WI38 (cell line): ENCODE data around the gene SCML2.

Experiments
- H3K4me3 ChIP-seq: 2 replicates; pipeline ENCODE4 v1.5.1; 2011; ENCODE audit warnings: low read depth, mild to moderate bottlenecking, control low read depth, low read length
- CTCF ChIP-seq: IDR thresholded peaks from 2 replicates; pipeline ENCODE4 v1.5.1; 2012; ENCODE audit warnings: low read depth, mild to moderate bottlenecking, control low read depth, low read length

The SCML2 gene

DNA sequence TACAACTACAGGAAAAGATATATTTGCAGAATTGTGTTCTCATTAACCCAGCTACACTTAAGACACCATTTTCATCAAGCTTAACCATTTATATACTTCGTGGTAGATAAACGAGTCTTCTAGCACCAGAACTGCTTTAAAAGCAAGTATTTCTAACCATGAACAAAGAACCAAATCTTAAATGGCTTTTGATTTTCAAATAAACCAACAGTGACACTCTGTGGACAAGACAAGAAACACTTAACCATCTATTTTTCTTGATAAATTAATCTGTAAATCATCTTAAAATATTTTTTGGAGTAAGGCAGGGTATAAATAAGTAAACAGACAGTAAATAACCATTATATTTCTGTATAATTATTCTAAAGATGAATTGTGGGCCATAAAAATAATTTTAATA is 144.0 kb downstream of the SCML2 start:
- TF ChIP-seq CTCF, result no peak
- H3K4me3 ChIP-seq, result no peak overlapping the region

GRCh38 chrX:18206657-18207056 is 147.8 kb downstream of the SCML2 start:
- no peak for TF ChIP-seq CTCF

GRCh38 chrX:18203631-18204030 is 150.9 kb downstream of the SCML2 start:
- no peak for TF ChIP-seq CTCF
- H3K4me3 ChIP-seq, result no peak overlapping the region

More at GRCh38 chrX:18206657-18207056, 147.8 kb downstream of the SCML2 start:
- H3K4me3 ChIP-seq, result no peak overlapping the region

DNA sequence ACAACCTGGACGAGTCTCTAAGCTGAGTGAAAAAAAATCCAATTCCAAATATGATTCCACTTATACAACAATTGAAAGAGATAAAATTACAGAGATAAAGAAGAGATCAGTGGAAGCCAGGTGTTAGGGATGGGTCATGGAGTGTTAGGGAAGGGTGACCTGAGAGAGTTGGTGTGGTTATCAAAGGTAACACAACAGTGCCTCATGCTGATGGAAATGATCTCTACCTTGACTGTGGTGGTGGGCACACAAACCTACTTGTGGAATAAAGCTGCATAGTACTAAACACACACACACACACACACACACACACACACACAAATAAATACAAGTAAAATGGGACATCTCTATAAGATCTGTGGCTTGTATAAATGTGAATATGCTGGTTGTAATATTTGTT is 159.8 kb downstream of the SCML2 start:
- no peak for TF ChIP-seq CTCF
- no peak overlapping the region for H3K4me3 ChIP-seq
